ENCODE data around the gene TMEM221.
A peak's percentile ranks its signal among the peaks of the same experiment; 100 is the strongest.

Gene TMEM221

GRCh38 chr19:17405250-17406045 lies 43.0 kb downstream of the TMEM221 start, which contains the start of gene BST2:
Gene BST2 (minus strand): TSS chr19:17405630. CDS start chr19:17405575, 55 bp downstream.
- DNase-seq (ENCODE audit: low read depth): no peak

GRCh38 chr19:17404621-17405249 lies 43.7 kb downstream of the TMEM221 start:
- no peak for DNase-seq (ENCODE audit: low read depth)

- no peak for DNase-seq (ENCODE audit: low read depth)
These were observed 44.5 kb downstream of the TMEM221 start for GRCh38 chr19:17404015-17404414.

- no peak for DNase-seq (ENCODE audit: low read depth)
These were observed 45.2 kb downstream of the TMEM221 start for GRCh38 chr19:17402982-17403855.

GRCh38 chr19:17401628-17402027 lies 46.8 kb downstream of the TMEM221 start:
- no peak for DNase-seq (ENCODE audit: low read depth)

GRCh38 chr19:17398902-17399527 lies 49.5 kb downstream of the TMEM221 start:
- DNase-seq (ENCODE audit: low read depth): no peak

- DNase-seq (ENCODE audit: low read depth): peak; percentile 31
These were observed 53.5 kb downstream of the TMEM221 start for GRCh38 chr19:17394891-17395415.

GRCh38 chr19:17393914-17394313 lies 54.6 kb downstream of the TMEM221 start, which contains the start of gene CCDC194:
Gene CCDC194 (minus strand): TSS chr19:17394196. CDS start chr19:17394158, 38 bp downstream.
- DNase-seq (ENCODE audit: low read depth): no peak

GRCh38 chr19:17393002-17393401 lies 55.5 kb downstream of the TMEM221 start:
- no peak for DNase-seq (ENCODE audit: low read depth)

- no peak for DNase-seq (ENCODE audit: low read depth)
These were observed 56.9 kb downstream of the TMEM221 start for GRCh38 chr19:17391371-17392151.

GRCh38 chr19:17390665-17391370 lies 57.6 kb downstream of the TMEM221 start:
- DNase-seq (ENCODE audit: low read depth): peak; percentile 90

- DNase-seq (ENCODE audit: low read depth): no peak
These were observed 58.4 kb downstream of the TMEM221 start for GRCh38 chr19:17389957-17390664.

- no peak for DNase-seq (ENCODE audit: low read depth)
These were observed 59.2 kb downstream of the TMEM221 start for GRCh38 chr19:17389288-17389687.

GRCh38 chr19:17385878-17386611 lies 62.4 kb downstream of the TMEM221 start:
- peak; percentile 43 for DNase-seq (ENCODE audit: low read depth)
